ENCODE results near the gene RND3.

GRCh38 chr2:150494234-150494945 is 6.9 kb upstream of the RND3 start:
- TF ChIP-seq CTCF (IDR thresholded peaks at IDR 0.05) (no peak), ZFX (IDR thresholded peaks at IDR 0.05; ENCODE audit: borderline replicate concordance) (no peak)

Measured in 22Rv1 (cell line).